ENCODE measurements around the gene PLEKHO1.
A peak's percentile ranks its signal among the peaks of the same experiment; 100 is the strongest.

Gene PLEKHO1

GRCh38 chr1:150168960-150169601 is 19.4 kb downstream of the PLEKHO1 start:
- no peak overlapping the region for H3K4me3 ChIP-seq (ENCODE audit: low read depth, low read length)
- DNase-seq (ENCODE audit: low read depth): peak; percentile 70
- TF ChIP-seq CTCF (IDR thresholded peaks at IDR 0.05; ENCODE audit: low read depth, low read length): peak; percentile 72
- no peak for TF ChIP-seq MAX (IDR thresholded peaks at IDR 0.05; ENCODE audit: low read depth, low read length)

GRCh38 chr1:150171801-150172200 is 22.1 kb downstream of the PLEKHO1 start:
- no peak overlapping the region for H3K4me3 ChIP-seq (ENCODE audit: low read depth, low read length)
- no peak for TF ChIP-seq CTCF (IDR thresholded peaks at IDR 0.05; ENCODE audit: low read depth, low read length)
- TF ChIP-seq MAX (IDR thresholded peaks at IDR 0.05; ENCODE audit: low read depth, low read length): no peak
- no peak for TF ChIP-seq MYC (IDR thresholded peaks at IDR 0.05; ENCODE audit: low read depth, low read length)
- no peak for TF ChIP-seq POLR2A (IDR thresholded peaks at IDR 0.05; ENCODE audit: extremely low read depth, insufficient read length)
- no peak for DNase-seq (ENCODE audit: low read depth)

GRCh38 chr1:150173141-150173585 is 23.4 kb downstream of the PLEKHO1 start:
- TF ChIP-seq MAX (IDR thresholded peaks at IDR 0.05; ENCODE audit: low read depth, low read length) (no peak), CTCF (IDR thresholded peaks at IDR 0.05; ENCODE audit: low read depth, low read length) (no peak), MYC (IDR thresholded peaks at IDR 0.05; ENCODE audit: low read depth, low read length) (no peak), POLR2A (IDR thresholded peaks at IDR 0.05; ENCODE audit: extremely low read depth, insufficient read length) (no peak)
- H3K4me3 ChIP-seq (ENCODE audit: low read depth, low read length): no peak overlapping the region
- no peak for DNase-seq (ENCODE audit: low read depth)

GRCh38 chr1:150176593-150176992 is 26.9 kb downstream of the PLEKHO1 start:
- H3K4me3 ChIP-seq (ENCODE audit: low read depth, low read length): no peak overlapping the region
- TF ChIP-seq POLR2A (IDR thresholded peaks at IDR 0.05; ENCODE audit: extremely low read depth, insufficient read length) (no peak), CTCF (IDR thresholded peaks at IDR 0.05; ENCODE audit: low read depth, low read length) (no peak), MAX (IDR thresholded peaks at IDR 0.05; ENCODE audit: low read depth, low read length) (no peak), MYC (IDR thresholded peaks at IDR 0.05; ENCODE audit: low read depth, low read length) (no peak)
- peak; percentile 54 for DNase-seq (ENCODE audit: low read depth)

- DNase-seq (ENCODE audit: low read depth): peak; percentile 60
- TF ChIP-seq POLR2A (IDR thresholded peaks at IDR 0.05; ENCODE audit: extremely low read depth, insufficient read length): no peak
- TF ChIP-seq MAX (IDR thresholded peaks at IDR 0.05; ENCODE audit: low read depth, low read length): no peak
- TF ChIP-seq MYC (IDR thresholded peaks at IDR 0.05; ENCODE audit: low read depth, low read length): no peak
- no peak for TF ChIP-seq CTCF (IDR thresholded peaks at IDR 0.05; ENCODE audit: low read depth, low read length)
- no peak overlapping the region for H3K4me3 ChIP-seq (ENCODE audit: low read depth, low read length)
Measured at GRCh38 chr1:150178548-150178947, 28.8 kb downstream of the PLEKHO1 start.
